22Rv1 (cell line): ENCODE measurements around the gene PPP3R1.

Experiments used
- CTCF ChIP-seq: fragments of 450-650 bp; IDR thresholded peaks from 2 replicates; pipeline ENCODE4 v1.5.1; 2017; ENCODE audit warnings: mild to moderate bottlenecking
- ZFX ChIP-seq: fragments of 450-650 bp; IDR thresholded peaks from 2 replicates; pipeline ENCODE4 v1.6.1; 2017; ENCODE audit warnings: antibody characterized with exemption, borderline replicate concordance

- TF ChIP-seq CTCF (no peak), ZFX (no peak)
Measured at GRCh38 chr2:68189991-68190784, 62.1 kb downstream of the PPP3R1 start.
